ENCODE measurements around the gene ACER3.

The ACER3 gene

GRCh38 chr11:76880314-76880713 is 19.6 kb downstream of the ACER3 start:
- Histone ChIP-seq H3K27ac (no peak overlapping the region), H3K4me3 (no peak overlapping the region)
- no peak for DNase-seq (ENCODE audit: low spot score)
- TF ChIP-seq, protein P1, sequence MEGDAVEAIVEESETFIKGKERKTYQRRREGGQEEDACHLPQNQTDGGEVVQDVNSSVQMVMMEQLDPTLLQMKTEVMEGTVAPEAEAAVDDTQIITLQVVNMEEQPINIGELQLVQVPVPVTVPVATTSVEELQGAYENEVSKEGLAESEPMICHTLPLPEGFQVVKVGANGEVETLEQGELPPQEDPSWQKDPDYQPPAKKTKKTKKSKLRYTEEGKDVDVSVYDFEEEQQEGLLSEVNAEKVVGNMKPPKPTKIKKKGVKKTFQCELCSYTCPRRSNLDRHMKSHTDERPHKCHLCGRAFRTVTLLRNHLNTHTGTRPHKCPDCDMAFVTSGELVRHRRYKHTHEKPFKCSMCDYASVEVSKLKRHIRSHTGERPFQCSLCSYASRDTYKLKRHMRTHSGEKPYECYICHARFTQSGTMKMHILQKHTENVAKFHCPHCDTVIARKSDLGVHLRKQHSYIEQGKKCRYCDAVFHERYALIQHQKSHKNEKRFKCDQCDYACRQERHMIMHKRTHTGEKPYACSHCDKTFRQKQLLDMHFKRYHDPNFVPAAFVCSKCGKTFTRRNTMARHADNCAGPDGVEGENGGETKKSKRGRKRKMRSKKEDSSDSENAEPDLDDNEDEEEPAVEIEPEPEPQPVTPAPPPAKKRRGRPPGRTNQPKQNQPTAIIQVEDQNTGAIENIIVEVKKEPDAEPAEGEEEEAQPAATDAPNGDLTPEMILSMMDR (IDR thresholded peaks at IDR 0.05), result no peak

GRCh38 chr11:76880956-76881355 is 20.2 kb downstream of the ACER3 start:
- no peak overlapping the region for H3K4me3 ChIP-seq
- TF ChIP-seq, protein P1 (IDR thresholded peaks at IDR 0.05), result no peak
- no peak for DNase-seq (ENCODE audit: low spot score)
- H3K27ac ChIP-seq, result no peak overlapping the region

DNA sequence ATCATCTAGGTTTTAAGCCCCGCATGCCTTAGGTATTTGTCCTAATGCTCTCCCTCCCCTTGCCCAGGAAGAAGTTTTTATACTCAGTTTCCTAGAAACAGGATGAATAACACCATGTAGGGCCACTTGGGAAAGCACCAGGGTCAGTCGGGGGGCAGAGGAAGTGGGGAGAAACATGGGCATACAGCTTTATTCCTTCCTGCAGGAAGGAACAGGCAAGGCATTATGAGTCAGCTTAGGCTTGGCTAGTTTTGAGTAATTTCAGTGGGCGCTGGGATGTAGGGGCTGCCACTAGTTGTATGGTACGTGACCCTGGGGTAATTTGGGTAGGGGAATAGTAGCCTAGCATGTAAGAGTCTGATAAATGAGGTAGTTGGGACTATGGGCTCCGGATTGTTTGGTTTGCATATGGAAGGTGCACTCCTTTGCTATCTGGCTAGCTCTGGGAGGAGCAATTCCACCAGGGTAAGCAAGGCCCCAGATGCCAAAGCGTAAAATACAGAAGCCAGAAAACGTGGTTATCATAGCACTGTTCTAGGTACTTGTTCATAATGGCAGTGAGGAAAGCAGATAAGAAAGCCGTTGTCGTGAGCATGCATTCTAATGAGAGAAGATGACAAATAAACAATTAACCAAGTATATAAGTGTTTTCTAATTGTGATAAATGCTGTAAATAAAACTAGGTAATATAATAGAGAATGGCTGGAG is 24.8 kb downstream of the ACER3 start:
- DNase-seq (ENCODE audit: low spot score), result no peak
- Histone ChIP-seq H3K27ac (no peak overlapping the region), H3K4me3 (no peak overlapping the region)
- TF ChIP-seq, protein P1 (IDR thresholded peaks at IDR 0.05), result no peak

- DNase-seq (ENCODE audit: low spot score), result no peak
- TF ChIP-seq, protein P1 (IDR thresholded peaks at IDR 0.05), result no peak
- Histone ChIP-seq H3K27ac (no peak overlapping the region), H3K4me3 (no peak overlapping the region)
Observed at GRCh38 chr11:76888989-76889388, 28.3 kb downstream of the ACER3 start.

GRCh38 chr11:76889411-76889975 is 28.8 kb downstream of the ACER3 start:
- no peak for DNase-seq (ENCODE audit: low spot score)
- H3K4me3 ChIP-seq, result no peak overlapping the region
- TF ChIP-seq, protein P1 (IDR thresholded peaks at IDR 0.05), result no peak
- H3K27ac ChIP-seq, result no peak overlapping the region

- TF ChIP-seq, protein P1 (IDR thresholded peaks at IDR 0.05), result no peak
Observed at GRCh38 chr11:76890329-76890728, 29.6 kb downstream of the ACER3 start.

DNA sequence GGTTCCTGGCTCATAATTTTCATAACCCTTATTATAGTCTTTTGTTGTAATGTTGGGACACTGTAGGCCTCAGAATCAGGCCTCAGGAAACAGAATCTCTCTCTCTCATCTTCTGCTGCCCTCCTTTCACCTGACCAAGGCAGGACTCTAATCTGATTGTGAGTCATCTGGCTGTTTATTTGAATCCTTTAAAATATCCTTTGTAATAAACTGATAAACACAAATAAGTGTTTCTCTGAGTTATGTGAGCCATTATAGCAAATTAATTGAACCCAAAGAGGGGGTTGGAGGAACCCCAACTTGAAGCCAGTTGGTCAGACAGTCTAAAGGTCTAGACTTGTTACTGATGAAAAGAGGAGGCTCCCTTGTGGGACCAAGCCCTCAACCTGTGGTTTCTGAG is 30.6 kb downstream of the ACER3 start:
- Histone ChIP-seq H3K4me3 (no peak overlapping the region), H3K27ac (no peak overlapping the region)
- TF ChIP-seq, protein P1 (IDR thresholded peaks at IDR 0.05), result no peak

More at GRCh38 chr11:76890329-76890728, 29.6 kb downstream of the ACER3 start:
- Histone ChIP-seq H3K4me3 (no peak overlapping the region), H3K27ac (no peak overlapping the region)
- no peak for DNase-seq (ENCODE audit: low spot score)

More for the DNA sequence above, 30.6 kb downstream of the ACER3 start:
- no peak for DNase-seq (ENCODE audit: low spot score)

Data from coronary artery (tissue), 2 donors.